HG03025 (cell line): ENCODE data around the gene UMODL1.

Experiments
- ATAC-seq: cut with Tn5 transposase; IDR thresholded peaks from one replicate; pipeline ENCODE4 v1.9.1; 2021; ENCODE audit warnings: mild to moderate bottlenecking, moderate library complexity; ENCODE audit not compliant: unreplicated experiment, low FRiP score

The UMODL1 gene

DNA sequence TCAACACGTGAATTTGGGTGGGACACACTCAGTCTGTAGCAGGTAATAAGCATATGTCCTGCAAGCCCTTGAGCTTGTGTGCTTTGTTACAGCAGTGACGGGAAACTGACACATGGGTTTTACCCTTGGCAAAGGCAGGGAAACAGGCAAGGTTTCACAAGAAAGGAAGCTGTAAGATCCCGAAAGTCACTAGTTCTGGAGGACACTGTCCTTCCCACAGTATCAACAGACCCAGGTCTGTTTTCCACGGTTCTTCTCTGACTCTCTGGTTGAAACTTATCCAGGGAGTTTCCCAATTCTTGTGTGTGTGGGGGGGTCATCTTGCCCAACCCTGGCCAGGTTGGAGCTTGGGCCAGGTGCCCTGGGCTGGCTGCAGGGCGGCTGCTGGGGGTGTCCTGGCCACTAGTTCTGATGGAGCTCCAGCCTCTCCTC lies 31.6 kb upstream of the UMODL1 start:
- no peak for ATAC-seq

DNA sequence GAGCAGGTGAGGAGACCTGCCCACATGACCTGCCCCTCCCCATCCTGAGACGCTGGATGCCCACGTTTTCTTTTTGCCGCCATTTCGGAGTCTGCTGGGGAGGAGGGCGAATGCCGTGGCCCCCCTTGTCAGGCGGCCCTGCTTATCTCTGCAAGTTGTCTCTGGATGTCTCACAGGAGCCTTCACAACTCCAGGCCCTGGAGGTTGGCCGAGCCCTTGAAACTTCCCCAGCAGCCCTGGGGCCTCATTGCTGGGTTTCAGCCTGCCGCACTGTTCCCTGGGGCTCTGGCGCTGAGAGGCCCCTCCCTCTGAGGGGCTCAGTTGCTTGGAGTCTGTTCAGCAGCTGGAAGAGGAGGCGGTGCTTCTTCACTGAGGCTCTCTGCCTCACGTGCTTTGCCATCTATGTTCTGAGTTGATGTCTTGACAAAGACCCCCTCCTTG lies 31.2 kb upstream of the UMODL1 start:
- ATAC-seq: no peak

DNA sequence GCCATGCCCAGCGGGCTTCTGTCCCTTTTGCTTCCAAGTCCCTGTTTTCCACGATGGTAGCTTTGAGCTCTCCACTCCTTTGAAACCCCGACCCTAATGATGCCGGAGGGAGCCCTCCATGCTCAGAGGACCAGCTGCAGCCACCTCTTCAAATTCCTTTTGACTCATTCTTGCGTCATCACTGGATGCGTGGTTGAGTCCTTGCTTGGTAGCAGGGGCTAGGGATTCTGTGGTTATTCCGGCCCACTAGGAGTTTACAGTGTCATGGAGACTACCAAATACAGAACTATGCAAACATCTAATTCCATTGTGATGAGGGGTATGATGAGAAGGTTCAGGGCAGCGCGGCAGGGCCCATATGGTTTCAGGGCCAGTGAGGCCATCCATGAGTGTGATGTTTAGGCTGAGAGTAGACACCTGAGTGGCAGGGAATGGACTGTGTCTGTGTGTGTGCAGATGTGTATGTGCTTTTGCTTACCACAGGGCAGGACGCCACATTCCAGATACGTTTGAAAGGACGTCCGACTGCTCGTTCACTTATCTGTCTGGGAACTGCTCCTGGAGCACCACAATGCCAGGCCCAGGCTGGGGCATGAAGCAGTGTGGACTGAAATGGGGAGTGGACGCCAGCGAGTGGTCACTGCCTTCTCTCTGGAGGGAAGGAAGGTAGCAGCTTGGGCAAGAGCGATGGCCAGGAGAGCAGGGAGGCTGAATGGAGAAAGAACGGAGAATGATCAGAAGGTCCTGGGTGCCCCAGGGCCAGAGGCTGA lies 30.5 kb upstream of the UMODL1 start:
- no peak for ATAC-seq

DNA sequence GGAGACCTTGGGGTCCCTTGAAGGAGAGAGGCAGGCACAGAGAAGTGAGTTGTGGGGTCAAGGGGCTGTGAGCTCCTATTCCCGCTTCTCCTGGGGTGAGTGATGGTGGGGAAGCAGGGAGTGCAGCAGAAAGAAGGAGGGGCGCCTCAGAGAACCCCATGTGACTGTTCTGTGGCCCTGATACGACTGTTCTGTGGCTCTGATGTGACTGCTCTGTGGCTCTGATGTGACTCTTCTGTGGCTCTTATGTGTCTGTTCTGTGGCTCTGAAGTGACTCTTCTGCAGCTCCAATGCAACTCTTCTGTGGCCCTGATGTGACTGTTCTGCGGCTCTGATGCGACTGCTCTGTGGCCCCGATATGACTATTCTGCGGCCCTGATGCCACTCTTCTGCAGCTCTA lies 29.9 kb upstream of the UMODL1 start:
- no peak for ATAC-seq

DNA sequence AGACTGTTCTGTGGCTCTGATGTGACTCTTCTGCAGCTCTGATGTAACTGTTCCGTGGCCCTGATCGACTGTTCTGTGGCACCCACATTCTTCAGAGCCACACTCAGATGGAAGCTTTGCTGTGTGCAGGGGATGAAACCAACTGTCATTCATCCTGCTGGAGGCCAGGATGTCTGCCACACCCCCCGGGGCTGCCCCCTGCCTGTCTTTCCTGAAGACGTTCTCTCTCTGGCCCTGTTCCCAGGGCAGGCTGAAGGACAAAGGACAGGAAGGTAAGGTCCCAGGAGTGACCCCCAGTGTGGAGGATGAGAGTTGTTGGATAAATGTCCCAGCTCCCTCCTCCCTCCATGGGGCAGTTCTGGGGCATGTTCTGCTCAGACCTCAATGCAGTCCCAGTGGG lies 29.4 kb upstream of the UMODL1 start:
- no peak for ATAC-seq

GRCh38 chr21:42042651-42043050 lies 28.5 kb upstream of the UMODL1 start:
- no peak for ATAC-seq

DNA sequence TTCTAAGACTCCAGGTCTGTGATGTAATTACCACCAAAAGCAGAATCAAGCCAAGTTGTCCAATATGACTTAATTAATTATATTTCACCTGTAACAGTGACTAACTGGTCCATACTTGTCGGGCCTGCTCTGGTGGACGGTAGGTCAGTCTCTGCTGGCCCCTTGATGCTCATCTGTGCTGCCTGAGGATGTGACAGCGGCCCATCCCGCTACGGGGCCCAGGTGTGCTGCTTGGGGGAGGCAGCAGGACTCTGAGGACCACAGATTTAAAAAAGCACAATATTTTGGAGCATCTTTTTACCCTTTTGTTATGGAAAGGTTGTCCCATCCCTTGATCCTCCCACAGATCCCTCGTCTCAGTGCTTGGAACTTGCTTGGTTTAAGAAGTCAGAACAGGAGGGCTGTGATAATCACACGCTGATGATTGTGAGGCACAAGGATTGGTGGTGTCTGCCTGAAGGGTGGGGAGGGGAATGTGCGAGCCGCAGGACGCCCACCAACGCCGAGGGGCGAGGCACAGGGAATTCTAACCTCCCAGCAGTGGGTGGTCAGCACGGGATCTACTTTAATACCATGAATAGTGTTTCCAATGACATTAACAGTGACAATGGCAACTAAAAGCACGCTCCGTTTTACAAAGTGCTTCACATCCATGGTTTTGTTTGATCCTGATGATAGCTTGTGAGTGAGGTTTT lies 27.8 kb upstream of the UMODL1 start:
- ATAC-seq: no peak

GRCh38 chr21:42043961-42044360 lies 27.2 kb upstream of the UMODL1 start:
- no peak for ATAC-seq

GRCh38 chr21:42044871-42045495 lies 26.1 kb upstream of the UMODL1 start:
- no peak for ATAC-seq

DNA sequence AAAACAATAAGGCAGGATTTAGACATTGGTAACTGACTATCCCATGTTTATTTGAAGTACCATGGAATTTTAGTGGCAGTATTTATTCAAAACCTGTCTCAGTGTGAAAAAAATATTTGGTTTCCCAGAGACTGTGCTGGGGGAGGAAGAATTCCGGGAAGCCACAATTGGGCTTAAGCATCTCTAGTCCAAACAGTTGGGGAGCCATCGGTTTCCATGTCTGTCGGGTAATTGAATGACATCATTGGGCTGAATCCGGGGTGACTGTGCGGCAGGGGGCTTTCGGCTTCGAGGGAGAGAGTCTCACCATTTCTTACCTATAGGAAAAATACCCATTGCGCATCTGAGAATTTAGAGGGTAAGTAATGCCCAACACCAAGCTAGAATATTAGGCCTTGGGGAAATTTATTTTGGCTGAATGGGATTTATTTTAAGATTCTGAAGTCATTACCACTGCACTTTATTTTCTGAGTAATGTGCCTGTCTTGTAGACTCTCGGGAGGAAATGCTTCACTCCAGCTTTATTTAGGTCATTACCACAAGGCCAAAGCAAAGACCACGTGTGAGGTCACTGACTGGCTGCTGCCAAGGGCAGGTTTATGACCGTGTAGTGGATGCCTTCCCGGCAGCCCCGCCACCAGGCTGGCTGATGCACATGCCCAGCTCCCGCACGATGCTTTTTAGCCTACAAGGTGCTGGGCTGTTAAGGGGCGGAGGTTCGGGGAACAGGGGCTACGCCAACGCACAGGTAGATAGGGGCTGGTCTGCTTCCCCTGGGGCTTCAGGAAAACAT lies 23.1 kb upstream of the UMODL1 start:
- ATAC-seq: no peak

GRCh38 chr21:42048870-42049577 lies 22.1 kb upstream of the UMODL1 start:
- ATAC-seq: no peak

DNA sequence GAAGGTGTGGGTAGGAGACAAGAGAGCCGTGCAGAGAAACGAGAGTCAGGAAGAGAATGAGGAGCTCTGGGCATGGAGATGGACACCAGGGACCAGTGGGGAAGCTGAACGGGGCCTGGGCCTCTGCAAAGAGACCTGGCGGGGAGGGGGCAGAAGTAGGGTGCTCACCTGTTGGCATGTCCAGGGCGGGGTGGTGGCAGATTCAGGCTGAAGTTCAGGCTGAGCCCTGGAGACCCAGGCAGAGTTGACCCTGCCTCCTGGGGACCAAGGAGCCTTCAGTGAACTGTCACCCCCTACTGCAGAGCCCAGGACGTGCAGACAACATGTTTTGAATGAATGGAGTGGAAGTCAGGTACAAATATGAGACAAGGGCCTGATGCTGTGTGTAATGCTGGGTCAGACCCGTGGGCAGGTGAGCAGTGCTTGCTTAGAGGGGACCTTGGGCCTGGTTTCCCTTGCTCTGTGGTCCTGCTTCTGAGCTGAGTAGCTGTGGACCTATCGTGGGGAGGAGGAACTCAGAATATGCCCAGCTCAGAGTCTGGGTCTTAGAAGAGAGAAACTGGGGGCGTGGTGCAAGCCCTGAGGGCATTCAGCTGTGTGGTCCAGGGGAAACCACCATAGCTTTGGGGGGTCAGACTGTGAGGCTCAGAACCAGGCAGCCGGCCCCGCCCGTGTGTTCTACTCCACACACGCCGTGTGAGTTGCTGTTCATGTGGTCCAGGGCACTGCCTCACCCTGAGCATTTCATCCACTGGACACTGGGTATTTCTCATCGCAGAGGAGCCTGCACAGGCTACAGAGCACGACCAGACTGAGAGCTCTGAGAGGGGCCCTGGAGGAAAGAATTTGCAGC lies 21.3 kb upstream of the UMODL1 start:
- ATAC-seq: no peak

- no peak for ATAC-seq
Measured at GRCh38 chr21:42051788-42052187, 19.3 kb upstream of the UMODL1 start.

GRCh38 chr21:42055425-42055824 lies 15.7 kb upstream of the UMODL1 start:
- ATAC-seq: no peak

DNA sequence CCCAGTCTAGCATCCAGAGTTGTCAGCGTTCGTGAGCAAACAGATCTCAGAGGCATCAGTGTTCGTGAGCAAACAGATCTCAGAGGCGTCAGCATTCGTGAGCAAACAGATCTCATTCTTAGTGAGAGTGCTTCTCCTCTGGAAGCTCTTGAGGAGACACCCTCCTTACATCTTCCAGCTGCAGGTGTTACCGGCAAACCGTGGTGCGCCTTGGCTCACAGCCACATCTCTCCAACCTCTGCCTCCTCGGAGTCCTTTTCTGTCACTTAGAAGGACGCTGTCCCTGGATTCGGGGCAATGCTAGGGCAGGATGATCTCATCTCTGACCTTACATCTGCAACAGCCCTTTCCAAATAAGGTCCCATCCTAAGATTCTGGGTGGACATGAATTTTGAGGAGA lies 14.6 kb upstream of the UMODL1 start:
- no peak for ATAC-seq

DNA sequence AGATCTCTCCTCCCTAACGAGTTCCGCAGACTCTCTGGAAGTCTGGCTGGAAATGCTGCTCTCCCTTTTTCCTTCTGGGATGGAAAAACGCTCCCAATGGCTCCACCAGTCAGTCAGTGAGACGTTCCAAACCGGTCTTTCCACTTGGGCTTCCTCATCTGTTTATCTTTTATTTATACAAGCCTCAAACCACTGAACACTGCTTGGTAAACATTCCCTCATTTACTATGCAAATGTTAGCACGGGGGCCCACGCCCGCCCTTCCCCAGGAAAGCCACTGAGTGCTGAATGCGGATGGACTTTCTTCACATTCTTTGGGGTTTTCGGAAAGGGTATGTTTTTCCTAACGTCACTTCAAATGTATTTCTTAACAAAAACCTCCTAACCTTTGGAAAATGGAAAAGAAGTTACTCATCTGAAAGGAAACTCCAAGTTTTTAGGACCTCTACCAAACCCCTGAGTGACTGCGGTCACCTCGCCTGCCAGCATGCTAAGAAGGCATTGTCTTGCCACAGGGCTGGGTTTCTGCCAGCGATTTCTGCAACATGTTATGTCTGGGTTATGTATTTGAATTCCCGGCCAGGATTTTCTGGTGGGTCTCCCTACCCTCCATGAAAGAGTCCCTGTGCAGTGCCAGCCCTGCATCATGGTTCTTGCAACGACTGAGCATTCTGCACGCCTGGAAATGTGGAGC lies 14.0 kb upstream of the UMODL1 start:
- no peak for ATAC-seq

DNA sequence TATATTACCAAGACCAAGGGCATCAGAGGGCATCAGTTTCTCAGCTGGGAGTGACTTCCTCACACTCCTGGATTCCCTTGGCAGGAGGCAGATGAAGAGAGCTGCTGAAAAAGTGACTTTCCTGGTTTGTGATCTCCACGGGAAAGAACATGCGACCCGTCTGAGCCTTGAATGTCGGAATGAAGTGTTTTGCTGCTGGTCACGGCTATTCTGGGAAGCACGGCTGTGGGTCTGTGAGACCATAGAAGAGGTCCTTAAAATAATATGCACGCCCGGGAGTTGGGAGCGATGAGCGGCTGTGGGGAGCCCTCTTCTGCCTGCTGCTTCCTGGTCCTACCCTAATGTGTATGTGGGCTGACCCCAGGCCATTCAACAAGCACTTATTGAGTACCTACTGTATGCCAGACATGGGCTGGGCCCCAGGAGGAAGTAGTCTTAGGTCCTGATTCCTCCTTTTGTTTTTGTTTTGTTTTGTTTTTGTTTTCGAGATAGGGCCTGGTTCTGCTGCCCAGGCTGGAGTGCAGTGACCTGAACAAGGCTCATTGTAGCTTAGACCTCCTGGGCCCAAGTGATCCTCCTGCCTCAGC lies 13.2 kb upstream of the UMODL1 start:
- ATAC-seq: no peak

DNA sequence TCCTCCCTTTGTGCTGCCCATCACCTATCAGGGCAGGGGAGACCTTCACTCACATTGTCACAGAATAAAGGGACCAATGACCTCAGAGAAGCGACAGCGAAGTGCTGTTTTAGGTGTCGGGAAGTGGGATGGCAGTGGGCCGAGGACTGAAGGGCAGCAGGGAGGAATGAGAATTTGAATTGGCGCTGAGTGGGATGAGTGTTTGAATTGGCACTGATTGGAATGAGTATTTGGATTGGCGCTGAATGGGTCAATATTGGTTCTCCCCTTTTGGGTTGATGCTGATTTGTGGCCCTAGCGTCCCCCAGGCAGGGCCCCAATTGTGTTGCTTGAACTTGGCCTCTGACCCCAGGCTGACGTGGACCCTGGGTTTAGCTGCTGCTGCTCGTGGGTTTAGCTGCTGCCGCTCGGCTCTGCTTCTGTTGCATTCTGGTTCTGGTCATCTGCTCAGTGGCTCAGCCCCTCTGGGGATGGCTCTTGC lies 12.4 kb upstream of the UMODL1 start:
- ATAC-seq: no peak
